GM19397 (cell line): Measurements from ENCODE around the gene NAPA.

Experiments
- ATAC-seq: cut with Tn5 transposase; IDR thresholded peaks from one replicate; pipeline ENCODE4 v1.9.1; 2021; ENCODE audit warnings: mild to moderate bottlenecking, moderate library complexity; ENCODE audit not compliant: unreplicated experiment

The NAPA gene

DNA sequence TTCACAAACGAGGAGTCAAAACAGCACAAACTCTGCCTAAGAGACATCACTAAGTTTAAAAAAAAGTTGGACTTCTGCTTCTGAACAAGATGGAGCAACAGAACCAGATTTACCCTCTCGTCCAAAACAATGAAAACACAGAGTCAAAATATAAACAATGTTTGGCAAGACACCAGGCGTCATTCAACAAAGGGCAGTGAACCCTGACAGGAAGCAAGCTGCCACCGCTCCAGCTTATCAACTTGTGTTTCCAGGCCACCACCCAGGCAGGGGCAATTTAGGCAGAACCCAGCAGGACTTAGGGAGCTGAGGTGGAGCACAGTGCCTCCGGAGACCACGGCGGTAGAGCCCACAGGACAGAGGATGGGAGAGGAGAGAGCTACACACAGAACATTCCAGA is 8.6 kb upstream of the NAPA start:
- no peak for ATAC-seq

DNA sequence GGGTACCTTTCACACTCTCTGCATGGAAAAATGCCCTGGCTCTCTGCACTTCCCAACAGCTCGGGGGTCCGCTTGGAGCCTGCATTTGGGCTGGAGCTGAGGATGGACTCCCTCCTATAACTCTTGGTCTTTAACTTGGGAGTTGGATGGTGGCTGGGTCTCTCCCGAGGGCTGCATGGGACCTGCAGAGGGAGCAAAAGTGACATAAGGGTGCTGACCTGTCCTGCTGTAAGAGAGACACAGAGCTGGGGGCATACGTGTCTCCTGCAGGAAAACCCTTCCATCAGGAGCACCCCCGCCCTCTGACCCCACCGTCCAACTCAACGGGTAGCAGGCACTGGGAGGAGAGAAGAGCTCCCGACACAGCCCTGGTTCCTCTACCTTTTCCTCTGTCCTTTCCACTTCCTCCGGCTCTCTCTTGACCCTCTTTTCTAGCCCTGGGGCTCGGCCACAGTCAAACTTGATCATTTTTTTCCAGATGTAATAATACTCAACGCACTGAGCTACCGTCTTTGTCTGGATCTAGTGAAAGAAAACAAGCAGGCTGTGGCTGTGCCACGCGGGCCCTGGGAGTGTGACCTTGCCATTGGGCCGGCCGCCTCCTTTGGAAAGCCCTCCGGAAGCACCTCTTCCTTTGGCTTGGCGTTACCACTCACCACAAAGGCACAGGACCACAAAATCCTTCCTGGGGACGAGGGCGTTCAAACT is 6.8 kb upstream of the NAPA start:
- ATAC-seq = no peak

DNA sequence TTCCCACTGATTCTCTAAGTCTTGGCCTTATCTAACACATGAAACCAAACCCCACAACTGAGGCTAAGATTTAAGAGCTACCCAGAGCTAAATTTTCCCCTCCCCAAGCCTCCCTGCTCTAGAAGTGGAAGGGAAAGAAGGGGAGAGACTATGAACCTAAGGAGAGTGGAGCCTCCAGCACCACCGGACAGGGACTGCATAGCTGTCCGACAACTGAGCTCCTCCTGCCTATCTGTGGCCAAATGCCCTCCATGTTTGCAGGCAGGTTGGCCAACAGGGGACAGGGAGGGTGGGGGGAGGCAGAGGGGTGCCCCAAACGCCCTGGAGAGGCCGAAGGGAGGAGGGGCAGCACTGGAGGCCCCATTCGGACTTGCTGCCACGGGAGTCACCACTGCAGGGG is 6.0 kb upstream of the NAPA start:
- no peak for ATAC-seq

DNA sequence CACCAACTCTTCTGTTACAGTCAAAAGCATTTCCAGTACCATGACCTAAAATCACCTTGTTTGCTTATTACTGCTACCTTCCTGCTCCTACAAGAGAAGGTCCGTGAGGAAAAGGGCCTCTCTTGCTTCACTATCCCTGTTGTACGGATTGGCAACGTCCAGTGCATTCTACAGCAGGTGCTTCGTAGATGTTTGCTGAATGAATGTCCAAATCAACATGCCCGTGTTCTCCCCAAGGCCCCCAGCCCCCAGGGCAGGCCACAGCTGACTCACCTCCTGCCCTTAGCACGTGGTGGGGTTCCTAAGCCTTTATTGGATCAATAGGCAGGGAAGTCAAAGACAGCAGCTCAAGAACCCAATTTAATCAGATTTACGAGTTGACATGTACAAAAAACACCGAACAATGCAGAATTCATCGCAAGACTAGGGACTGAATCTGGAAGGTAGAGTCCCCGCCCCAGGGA is 5.5 kb upstream of the NAPA start:
- ATAC-seq = no peak

DNA sequence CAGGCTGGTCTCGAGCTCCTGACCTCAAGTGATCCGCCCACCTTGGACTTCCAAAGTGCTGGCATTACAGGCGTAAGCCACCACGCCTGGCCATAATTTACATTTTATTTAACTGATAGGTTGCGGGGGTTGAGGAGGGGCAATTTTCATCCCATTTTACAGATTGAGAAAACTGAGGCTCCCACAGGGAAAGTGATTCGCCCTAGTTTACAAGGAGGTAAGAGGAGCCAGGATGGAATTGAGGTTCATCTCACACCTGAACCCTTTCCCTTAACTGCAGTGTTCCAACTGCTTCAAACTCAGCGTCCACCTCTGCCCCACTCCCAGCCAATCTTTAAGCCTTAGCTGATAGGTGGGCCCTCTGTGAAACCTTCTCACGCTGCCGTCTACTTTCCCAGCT is 4.0 kb upstream of the NAPA start:
- ATAC-seq = no peak

DNA sequence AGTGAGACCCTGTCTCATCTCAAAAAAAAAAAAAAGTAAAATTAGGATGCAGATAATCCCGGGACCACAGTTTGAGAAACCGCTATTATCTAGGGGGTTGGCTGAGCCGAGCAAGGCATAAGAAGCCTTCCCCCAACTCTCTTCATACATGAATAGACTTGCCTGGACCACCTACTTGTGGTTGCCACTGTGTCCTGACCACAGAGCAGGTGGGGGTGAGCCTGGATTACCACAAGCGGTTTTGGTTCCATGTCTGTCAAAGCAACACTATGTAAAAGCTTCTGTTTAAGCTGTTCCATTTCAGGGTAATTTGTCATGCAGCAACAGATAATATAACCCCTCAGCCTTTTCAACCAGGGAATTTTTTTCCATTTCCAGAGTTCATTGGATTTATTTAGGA is 3.3 kb upstream of the NAPA start:
- no peak for ATAC-seq

DNA sequence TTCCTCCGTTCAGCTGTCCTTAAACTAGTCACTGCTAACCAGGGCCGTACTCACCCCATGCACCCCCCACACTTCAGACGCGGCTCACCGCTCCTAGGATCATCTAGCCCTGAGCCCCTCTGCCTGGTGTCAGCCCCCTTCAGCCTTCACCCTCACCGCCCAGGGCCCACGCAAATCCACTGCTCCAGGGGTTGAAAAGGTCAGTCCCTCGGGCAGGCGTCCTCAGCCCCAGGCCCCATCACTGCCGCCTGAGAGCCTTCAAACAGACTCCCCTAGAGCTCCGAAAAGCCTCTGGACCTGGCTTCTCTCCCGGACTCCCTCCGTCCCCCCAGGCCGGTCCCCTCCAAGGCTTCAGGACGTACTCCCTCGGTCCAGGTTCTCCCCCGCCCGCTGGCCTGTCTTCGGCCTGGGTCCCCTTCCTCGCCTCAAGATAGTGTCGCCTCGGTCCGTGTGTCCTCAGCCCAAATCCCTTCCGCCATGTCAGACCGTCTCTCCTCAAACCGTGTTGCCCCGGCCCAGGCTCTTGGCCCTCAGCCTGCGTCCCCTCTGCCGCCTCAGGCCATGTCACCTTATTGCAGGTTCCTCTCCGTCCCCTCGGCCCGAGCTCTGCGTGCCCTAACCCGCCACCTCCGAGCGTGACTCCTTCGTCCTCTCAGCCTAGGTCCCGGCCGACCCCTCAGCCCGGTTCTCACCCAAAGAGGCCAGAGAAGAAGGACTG is 553 bp downstream of the NAPA start:
- peak; percentile 1 for ATAC-seq

DNA sequence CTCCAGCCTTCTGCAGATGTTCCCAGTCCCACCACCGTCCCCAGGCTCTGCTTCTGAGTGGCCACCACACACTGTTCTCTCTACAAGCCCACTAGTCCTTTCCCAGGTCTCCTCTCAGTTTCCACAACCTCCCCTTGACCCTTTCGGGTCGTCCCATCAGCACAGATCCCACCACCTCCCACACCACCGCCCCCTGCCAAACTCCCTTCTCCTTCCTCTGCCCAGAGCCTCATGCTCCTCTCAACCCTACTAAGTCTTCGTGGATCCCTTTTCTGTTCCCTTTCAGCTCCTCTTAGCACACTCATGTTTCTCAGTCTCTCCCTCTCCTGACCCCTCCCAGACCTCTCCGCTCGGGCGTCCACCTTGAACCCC is 1.9 kb downstream of the NAPA start:
- no peak for ATAC-seq

DNA sequence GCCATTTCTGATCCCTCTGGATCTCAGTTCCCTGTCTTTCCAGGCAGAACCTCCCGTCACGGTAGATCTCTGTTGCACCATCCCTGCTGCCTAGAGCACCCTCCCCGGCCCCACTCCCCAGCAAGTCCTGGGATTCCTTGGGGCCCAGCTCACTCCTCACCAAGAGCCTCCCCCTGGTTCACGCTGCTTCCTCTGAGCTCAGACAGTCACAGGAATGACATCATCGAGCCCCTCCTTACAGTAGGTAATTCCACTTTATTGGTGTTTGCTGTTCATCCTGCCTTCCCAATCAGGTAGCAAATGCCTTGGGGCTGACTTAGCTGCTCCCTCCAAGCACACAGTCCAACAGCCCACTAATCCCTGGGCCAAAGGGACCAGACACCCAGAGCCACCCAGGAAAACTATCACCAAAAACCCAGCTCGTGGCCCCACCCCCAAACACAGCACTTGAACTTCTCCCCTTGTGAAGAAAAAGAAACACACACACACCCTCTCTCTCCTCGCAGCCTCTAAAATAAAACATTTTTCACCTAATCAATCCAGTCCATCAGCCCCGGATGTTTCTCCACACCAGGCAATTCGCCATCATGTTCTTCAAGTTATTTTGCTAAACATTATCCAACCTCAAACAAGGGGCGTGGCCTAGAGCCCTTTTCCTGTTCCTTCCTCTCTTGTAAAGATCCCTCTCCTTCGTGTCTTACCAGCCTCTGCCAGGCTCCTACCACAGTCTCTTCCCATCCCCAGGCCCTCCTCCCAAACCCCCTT is 2.5 kb downstream of the NAPA start:
- no peak for ATAC-seq

DNA sequence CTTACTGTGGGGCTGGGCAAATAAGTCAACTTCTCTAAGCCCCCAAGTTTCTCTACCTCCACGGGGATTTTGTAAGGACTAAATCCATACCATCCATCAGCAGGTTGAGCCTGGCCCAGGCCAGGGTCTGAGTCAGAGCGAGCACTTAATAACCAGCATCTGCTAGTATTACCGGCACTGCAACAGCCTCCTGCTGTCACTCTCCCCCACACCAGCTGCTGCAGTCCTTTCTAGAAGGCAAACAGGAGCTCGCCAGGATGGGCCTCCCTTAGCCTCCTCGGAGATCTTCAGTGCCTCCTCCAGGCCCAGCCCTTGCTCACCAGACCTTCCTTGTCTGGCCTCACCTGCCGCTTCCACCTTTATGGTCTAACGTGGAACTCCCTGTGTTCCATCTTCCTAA is 3.2 kb downstream of the NAPA start:
- no peak for ATAC-seq

DNA sequence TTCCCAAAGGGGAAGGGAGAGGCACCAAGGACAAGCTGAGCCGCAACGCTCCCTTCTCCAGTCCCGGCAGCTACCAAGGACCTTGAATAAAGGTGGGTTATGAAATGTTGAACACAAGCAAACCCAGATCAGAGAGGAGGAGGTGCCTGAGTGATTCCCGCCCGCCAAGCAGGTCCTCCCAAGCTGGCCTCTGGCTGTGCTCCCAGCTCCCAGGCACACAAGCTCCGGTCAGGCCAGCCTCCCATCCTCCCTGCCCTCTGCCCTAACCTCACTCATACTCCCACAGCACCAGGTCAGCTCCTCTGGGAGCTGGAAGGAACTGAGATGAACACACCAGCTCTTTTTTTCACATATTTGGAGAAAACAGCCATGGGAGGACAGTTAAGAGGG is 3.7 kb downstream of the NAPA start:
- no peak for ATAC-seq

DNA sequence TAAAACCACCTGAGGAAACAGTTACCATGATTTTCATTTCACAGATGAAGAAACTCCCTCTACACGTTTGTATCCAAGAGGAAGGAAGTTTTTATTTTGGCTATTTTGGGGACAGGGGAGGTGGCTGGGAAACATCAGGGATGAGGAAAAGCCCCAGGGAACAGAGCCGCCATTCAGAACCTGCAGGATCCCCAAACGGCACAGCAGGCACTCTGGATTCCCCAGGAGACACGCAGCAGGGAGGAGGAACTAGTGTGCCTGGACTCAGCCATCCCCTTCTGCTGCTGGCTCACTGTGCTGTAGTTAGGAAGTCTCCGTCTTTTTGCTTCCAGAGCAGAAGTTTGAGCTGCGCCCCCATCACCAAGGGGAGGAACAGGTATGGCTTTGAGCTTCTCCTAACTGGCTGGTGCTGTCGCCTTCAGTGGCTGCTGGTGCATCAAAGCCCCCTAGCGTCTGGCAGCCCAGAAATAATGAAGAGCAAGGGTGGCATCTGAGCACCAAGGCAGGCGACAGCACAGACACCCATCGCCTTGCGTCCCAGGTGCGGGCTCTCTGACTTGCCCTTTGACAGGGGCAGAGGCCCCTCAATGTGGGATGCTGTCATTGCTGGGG is 4.2 kb downstream of the NAPA start:
- no peak for ATAC-seq

DNA sequence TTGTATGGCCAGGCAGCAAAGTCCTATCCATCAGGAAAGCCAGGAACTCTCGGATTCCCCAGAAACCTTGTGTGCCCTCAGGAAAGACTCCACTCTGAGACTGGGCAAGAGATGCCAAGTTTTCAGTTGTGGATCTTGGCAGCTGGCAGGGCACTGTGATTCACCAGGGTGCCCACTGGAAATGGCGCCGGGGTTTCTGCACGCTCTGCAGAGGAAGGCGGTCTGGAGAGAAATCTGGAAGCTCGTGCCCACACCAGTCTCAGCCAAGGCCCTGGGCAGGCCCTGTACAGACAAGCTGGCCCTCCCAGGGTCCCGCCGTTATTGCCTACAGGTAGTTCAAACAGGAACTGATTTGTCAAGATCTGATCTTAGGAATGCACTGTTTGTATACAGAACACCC is 4.9 kb downstream of the NAPA start:
- ATAC-seq = no peak

DNA sequence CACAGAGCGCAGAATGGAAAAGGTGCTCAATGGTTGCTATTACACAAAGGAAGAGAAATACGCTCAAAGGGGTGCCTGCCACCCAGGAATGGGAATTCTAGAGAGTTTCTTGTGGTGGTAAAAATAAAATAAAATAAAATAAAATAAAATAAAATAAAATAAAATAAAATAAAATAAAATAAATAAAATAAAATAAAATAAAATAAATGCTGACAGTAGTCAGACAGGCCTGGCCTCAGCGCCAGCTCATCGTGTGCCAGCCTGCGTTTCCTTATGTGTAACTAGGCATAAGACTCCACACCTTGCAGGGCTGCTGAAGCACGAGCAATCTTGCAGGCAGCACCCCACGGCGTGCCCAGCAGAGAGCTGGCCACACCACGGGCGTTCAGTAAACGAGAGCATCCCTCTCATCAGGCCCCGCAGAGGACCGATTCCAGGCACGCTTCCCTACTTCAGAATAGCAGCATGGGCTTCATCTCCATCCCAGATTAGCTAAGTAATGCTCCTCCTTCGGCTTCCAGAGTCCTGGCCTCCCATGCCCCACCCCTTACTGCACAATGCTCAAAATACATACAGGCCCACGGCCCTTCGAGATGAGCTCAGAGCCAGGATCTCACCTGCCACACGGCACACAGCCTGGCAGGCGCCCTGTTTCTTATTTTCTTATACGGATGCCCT is 5.6 kb downstream of the NAPA start:
- no peak for ATAC-seq

DNA sequence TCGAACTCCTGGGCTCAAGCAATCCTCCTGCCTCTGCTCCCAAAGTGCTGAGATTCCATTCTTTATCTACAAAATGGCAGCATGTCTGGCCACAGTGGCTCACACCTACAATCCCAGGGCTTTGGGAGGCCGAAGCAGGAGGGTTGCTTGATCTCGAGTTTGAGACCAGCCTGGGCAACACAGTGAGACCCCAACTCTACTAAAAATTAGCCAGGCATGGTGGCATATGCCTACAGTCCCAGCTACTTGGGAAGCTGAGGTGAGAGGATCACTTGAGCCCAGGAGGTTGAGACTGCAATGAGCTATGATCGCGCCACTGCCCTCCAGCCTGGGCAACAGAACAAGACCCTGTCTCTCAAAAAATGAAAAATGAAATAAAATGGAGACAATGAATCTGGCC is 6.1 kb downstream of the NAPA start:
- no peak for ATAC-seq

DNA sequence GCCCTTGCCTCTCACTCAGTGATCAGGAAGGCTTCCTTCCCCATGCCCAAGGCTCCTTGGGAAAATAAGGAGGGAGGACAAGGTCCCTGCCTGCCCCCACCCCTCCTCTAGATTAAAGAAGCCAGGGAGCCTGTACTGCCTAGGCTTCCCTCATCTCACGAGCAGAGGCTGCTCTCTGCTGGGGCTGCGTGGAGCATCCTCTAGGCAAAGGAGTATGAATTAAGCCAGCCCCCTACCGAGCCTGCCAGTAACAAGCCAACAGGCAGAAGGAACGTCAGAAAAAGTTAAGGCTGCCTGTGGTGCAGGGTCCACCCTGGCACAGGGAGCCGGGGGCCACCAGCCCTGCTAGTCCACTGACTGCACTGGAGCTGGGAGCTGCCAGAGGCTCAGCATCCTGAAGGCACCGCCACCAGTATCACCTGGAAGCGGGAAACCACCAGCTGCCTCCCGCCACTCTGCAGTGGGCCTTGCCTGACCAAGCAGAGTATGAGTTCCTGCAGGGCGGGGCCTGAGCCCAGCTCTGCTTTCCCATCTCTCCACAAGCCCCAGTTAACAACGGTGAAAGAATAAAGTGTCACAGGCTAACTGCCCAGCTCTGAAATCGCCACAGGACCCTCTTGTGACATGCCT is 6.8 kb downstream of the NAPA start:
- ATAC-seq = no peak

DNA sequence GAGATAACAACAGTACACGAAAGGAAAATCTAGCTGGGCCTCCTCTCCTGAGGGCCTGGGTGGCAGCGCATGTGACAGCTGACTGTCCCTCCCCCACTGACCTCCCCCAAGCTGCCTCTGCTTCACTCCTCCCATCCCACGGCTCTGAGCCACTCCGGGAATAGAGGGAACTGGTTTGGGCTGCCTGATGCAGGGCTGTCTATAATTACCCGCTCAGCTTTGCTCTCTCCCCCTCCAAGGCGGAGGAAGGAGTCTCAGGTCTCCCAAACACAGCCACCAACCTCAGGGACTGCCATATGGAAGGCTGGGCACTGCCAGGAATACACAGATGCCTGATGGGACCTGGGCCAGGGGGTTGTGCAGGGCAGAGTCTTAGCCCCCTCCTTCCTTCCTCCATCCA is 7.9 kb downstream of the NAPA start:
- ATAC-seq = no peak

DNA sequence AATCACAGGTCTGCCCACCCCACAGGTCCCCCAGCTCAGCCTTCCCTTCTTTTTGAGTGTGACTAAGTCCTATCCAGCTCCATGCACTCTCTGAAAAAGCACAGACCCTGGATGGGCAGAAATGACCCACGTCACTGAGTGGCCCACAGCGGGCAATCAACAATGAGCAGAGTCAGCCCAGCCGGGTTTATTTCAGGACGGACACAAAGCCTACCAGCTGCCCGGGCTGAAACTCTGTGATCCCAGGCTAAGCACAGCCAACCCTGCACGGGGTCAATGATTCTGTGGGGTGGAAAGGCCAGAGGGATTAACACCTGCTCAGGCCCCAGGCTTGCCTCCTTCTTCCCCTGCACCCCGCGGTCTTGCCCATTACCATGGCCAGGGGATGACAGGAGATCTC is 8.4 kb downstream of the NAPA start:
- ATAC-seq = no peak

DNA sequence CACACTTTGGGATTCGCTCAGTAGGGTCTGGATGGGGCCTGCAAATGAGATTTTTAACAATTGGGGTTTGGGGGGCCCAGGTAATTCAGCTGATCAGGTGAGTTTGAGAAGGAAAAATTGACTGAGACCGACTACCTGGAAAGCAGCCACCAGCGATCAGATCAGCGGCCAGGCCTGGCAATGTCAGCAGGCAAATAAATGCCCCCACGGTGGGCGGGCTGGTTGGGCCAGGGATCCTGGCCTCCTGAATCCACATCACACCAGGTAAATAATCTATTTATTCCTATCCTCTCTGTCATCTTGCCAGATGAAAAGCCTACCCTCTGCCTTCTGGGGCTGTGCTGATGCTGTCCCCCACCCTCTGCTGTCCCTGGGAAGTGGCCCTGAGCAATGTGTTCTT is 9.4 kb downstream of the NAPA start:
- no peak for ATAC-seq

DNA sequence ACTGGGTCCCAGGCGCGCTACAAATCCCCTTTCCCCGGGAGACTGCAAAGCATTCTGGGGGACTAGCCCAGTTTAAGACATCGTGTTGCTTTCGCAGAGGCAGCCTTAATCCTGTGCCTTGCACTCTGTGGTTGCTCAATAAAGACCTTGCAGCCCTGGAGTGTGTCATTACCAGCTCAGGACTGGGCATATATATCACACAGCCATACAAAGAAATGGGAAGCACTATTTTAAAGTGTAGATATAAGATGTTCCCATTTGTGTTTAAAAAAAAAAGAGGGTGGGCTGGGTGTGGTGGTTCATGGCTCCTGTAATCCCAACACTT is 11.1 kb downstream of the NAPA start:
- no peak for ATAC-seq
